GM12892 (cell line): ENCODE measurements around the gene CINP.
A peak's percentile ranks its signal among the peaks of the same experiment; 100 is the strongest.

ENCODE experiments used
- POLR2A ChIP-seq: IDR thresholded peaks from 2 replicates; pipeline ENCODE4 v1.6.1; 2011; ENCODE audit warnings: low read depth, low read length, control low read depth
- POLR2AphosphoS5 ChIP-seq: IDR thresholded peaks from 2 replicates; pipeline ENCODE4 v1.6.1; 2011; ENCODE audit warnings: low read depth, low read length, control low read depth
- TAF1 ChIP-seq: IDR thresholded peaks from 2 replicates; pipeline ENCODE4 v1.6.1; 2011; ENCODE audit warnings: low read depth, mild to moderate bottlenecking, control low read depth, low read length, borderline replicate concordance

DNA sequence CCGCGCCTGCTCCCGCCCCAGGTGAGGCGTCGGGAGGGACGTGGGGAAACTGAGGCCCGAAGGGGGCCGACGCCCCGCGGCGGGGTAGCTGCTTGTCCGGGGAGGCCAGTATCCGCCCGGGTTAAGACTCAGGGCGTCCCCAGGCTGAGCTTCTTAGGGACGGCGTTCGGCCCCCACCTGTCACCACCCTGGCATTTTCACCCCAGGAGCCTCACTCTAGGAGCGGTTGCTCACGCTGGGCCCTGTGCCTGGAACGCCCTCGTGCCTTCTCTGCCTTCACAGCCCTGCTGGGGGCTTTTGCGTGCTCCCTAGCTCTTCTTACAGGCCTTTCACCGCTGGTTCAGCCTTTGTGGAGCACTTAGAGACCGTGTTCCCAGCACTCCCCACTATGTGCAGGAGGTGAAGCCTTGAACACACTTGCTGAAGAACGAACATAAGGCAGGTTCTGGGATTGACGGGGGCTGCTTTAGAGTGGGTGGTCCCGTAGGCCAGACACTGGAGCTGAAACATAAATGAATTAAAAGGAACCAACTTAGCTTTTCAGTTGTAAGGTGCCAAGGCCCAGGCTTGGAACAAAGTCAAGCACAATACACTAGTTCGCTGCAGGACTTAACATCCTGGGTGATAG, 42.5 kb downstream of the CINP start:
- no peak for TF ChIP-seq POLR2AphosphoS5
- no peak for TF ChIP-seq POLR2A
- 0 out of 2 replicates have a peak, but pooled peaks have one; percentile 37 for TF ChIP-seq TAF1
